Articular chondrocyte of knee joint (primary cell): ENCODE data around the gene TSPAN6. TPM values are rescaled to one million over a fixed set of nuclear protein-coding genes. Genes with fewer than 3 reads are reported as not detected.

ENCODE experiments used
- total RNA-seq: library from RNA; depleted of rRNA; stranded (reverse); fragments of >200 nt; gene quantifications from 2 replicates; pipeline ENCODE4 v1.2.3, GENCODE V29; 2012

The TSPAN6 gene
- total RNA-seq, result 45.2 and 47.7 TPM in 2 replicates

GRCh38 chrX:100636321-100636991 is at the start of gene TSPAN6:
TSS of gene TSPAN6 (minus strand) at chrX:100636806. CDS start at chrX:100636694, 112 bp downstream.

GRCh38 chrX:100643956-100644860 is 7.6 kb upstream of the TSPAN6 start, which contains the start of gene SRPX2:
TSS of gene SRPX2 (plus strand) at chrX:100644199. CDS start at chrX:100646323, 2,124 bp downstream.

GRCh38 chrX:100584611-100585010 is 52.0 kb downstream of the TSPAN6 start, which contains the start of gene TNMD:
TSS of gene TNMD (plus strand) at chrX:100584936. CDS start at chrX:100585019, 83 bp downstream.

Other genes with a start within 250 kb of the TSPAN6 start
- under 0.01 TPM in 2 replicates for gene PCDH19, start 226.5 kb downstream of the TSPAN6 start, total RNA-seq
- gene TNMD, start 51.9 kb downstream of the TSPAN6 start, total RNA-seq, result not detected in 2 replicates
- gene SRPX2, start 7.4 kb upstream of the TSPAN6 start, total RNA-seq, result 28.4 and 36.2 TPM in 2 replicates
- gene SYTL4, start 95.3 kb upstream of the TSPAN6 start, total RNA-seq, result 3.0 and 4.0 TPM in 2 replicates
- 7.6 and 9.8 TPM in 2 replicates for gene CSTF2, start 183.6 kb upstream of the TSPAN6 start, total RNA-seq
- not detected in 2 replicates for gene NOX1, start 237.6 kb upstream of the TSPAN6 start, total RNA-seq